ENCODE results near the gene TREML4. TPM values are rescaled to one million over a fixed set of nuclear protein-coding genes. Genes with fewer than 3 reads are reported as not detected.

Gene TREML4
- total and polyA plus RNA-seq, 2 of the 8 experiments (the other 6 are each of a cell fraction or from before 2014, with no cell fraction given), result not detected

DNA sequence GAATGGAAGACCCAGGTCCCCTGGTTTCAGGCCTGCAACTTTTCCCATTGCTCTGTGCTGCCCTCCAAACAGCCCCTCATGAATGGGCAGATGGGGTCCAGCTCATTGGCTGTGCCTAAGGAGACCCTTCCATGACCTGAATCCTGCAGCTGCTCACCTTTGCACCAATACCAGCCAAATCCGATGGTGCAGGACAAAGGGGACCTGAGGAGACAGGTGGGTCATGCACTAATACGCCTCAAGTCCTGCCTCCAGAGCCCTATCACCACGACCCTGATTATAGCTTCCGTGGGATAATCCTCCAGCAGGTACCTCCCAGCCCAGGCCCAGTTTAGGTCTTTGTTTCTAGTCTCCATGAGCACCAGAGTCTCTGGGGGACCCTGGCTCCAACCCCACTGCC is 41.6 kb downstream of the TREML4 start (continued):
- no peak for TF ChIP-seq RNF2 (IDR thresholded peaks at IDR 0.05; ENCODE audit: borderline replicate concordance, low read depth, low read length, missing control alignments, poor library complexity, severe bottlenecking)
- TF ChIP-seq, protein P1, sequence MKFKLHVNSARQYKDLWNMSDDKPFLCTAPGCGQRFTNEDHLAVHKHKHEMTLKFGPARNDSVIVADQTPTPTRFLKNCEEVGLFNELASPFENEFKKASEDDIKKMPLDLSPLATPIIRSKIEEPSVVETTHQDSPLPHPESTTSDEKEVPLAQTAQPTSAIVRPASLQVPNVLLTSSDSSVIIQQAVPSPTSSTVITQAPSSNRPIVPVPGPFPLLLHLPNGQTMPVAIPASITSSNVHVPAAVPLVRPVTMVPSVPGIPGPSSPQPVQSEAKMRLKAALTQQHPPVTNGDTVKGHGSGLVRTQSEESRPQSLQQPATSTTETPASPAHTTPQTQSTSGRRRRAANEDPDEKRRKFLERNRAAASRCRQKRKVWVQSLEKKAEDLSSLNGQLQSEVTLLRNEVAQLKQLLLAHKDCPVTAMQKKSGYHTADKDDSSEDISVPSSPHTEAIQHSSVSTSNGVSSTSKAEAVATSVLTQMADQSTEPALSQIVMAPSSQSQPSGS (IDR thresholded peaks at IDR 0.05; ENCODE audit: low read length), result no peak
- TF ChIP-seq HDAC2 (IDR thresholded peaks at IDR 0.05; ENCODE audit: borderline replicate concordance in 1 of 2, low read depth in 2 of 2, low read length in 2 of 2), result no peak
